MM.1S (cell line): Measurements from ENCODE around the gene PIK3R1.

Source experiments
- DNase-seq: peaks from one replicate; pipeline ENCODE4 v3.0.0-alpha.2; 2015
- H2AFZ ChIP-seq: fragments of 300-600 bp; sonication (generic); 2 replicates; pipeline ENCODE4 v1.6.0; 2016; ENCODE audit warnings: antibody characterized with exemption, low read length
- H3F3A ChIP-seq: fragments of 300-600 bp; sonication (generic); 2 replicates; pipeline ENCODE4 v1.6.1; 2016; ENCODE audit warnings: mild to moderate bottlenecking, antibody characterized with exemption, low read length, moderate library complexity, mixed read lengths; ENCODE audit not compliant: insufficient read depth
- H3K27ac ChIP-seq: fragments of 300-600 bp; sonication (generic); 2 replicates; pipeline ENCODE4 v1.5.1; 2016; ENCODE audit warnings: mild to moderate bottlenecking, low read length
- H3K27me3 ChIP-seq: fragments of 300-600 bp; sonication (generic); replicated peaks from 2 replicates; pipeline ENCODE4 v1.6.0; 2016; ENCODE audit warnings: low read length; ENCODE audit not compliant: insufficient read depth
- H3K36me3 ChIP-seq: fragments of 300-600 bp; sonication (generic); replicated peaks from 2 replicates; pipeline ENCODE4 v1.6.1; 2016; ENCODE audit warnings: mild to moderate bottlenecking, low read length, mixed read lengths; ENCODE audit not compliant: insufficient read depth
- H3K4me1 ChIP-seq: fragments of 300-600 bp; sonication (generic); 2 replicates; pipeline ENCODE4 v1.6.1; 2016; ENCODE audit warnings: low read length, mixed read lengths
- H3K4me2 ChIP-seq: fragments of 300-600 bp; sonication (generic); 2 replicates; pipeline ENCODE4 v1.6.0; 2016; ENCODE audit warnings: low read depth, low read length
- H3K4me3 ChIP-seq: fragments of 300-600 bp; sonication (generic); 2 replicates; pipeline ENCODE4 v1.5.1; 2016; ENCODE audit warnings: low read length, mixed read lengths
- H3K79me2 ChIP-seq: fragments of 300-600 bp; sonication (generic); 2 replicates; pipeline ENCODE4 v1.6.1; 2016; ENCODE audit warnings: mixed run types, low read length, mixed read lengths
- H3K9ac ChIP-seq: fragments of 300-600 bp; sonication (generic); 2 replicates; pipeline ENCODE4 v1.6.1; 2016; ENCODE audit warnings: low read length, mixed read lengths
- H3K9me2 ChIP-seq: fragments of 300-600 bp; sonication (generic); replicated peaks from 2 replicates; pipeline ENCODE4 v1.6.1; 2016; ENCODE audit warnings: mild to moderate bottlenecking, low read length, mixed read lengths; ENCODE audit not compliant: insufficient read depth
- H3K9me3 ChIP-seq: fragments of 300-600 bp; sonication (generic); replicated peaks from 2 replicates; pipeline ENCODE4 v1.6.1; 2016; ENCODE audit warnings: mild to moderate bottlenecking, low read length, mixed read lengths; ENCODE audit not compliant: insufficient read depth
- H4K20me1 ChIP-seq: fragments of 300-600 bp; sonication (generic); 2 replicates; pipeline ENCODE4 v1.6.1; 2016; ENCODE audit warnings: mild to moderate bottlenecking, low read length, moderate library complexity, mixed read lengths; ENCODE audit not compliant: insufficient read depth
- CTCF ChIP-seq: fragments of 300-600 bp; sonication (generic); IDR thresholded peaks from 2 replicates; pipeline ENCODE4 v1.5.1; 2016; ENCODE audit warnings: antibody characterized with exemption, low read length, mixed read lengths
- EZH2 ChIP-seq: fragments of 300-600 bp; sonication (generic); optimal IDR thresholded peaks from 2 replicates; pipeline ENCODE3; 2017; ENCODE audit warnings: low read depth, mild to moderate bottlenecking, antibody characterized with exemption, low read length, mixed read lengths
- EZH2phosphoT487 ChIP-seq: fragments of 300-600 bp; sonication (generic); IDR thresholded peaks from 2 replicates; pipeline ENCODE4 v1.6.1; 2018; ENCODE audit warnings: antibody characterized with exemption, low read length

Gene PIK3R1

DNA sequence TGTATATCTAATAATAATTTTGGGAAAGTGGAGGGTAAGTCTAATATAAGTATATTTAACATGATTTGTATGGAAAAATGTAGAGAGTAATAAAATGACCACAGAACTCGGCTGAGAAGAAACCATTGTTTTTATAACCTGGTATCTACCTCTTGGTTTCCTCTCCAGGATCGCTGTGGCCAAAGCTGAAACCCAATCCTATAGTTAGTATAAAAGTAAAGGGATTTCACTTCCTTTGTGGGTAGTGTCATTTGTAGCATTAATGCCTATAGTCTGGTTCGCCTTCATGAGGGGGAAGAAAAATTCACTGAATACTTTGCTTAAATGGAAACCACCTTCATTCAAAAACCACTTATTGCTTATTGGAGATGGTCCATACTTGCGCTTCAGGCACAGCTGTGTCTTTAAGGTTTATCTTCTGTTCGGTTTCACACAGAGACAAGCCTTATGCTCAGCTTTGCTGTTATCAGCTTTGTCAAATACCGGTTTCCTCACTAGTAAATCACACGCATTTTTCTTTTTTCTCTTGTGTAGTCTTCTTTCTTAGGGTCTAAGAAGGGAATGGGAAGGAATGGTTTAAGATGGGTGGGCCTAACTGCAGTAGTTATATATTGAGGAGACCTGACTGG lies 12.1 kb downstream of the PIK3R1 start:
- no peak overlapping the region for H2AFZ ChIP-seq
- no peaks in the 10 kb centered on the region for H3K27me3 ChIP-seq
- no peak for TF ChIP-seq EZH2phosphoT487
- TF ChIP-seq EZH2 = no peak
- no peak overlapping the region for H3K9ac ChIP-seq
- H3F3A ChIP-seq = no peaks in the 10 kb centered on the region
- no peaks in the 10 kb centered on the region for H3K9me3 ChIP-seq
- H3K4me3 ChIP-seq = no peak overlapping the region
- peaks cover 53% of the 10 kb centered on the region for H3K79me2 ChIP-seq
- H3K9me2 ChIP-seq = no peaks in the 10 kb centered on the region
- H3K4me1 ChIP-seq = no peaks in the 10 kb centered on the region
- 0 out of 2 replicates have a peak, but pooled peaks cover 7% of the 10 kb centered on the region for H4K20me1 ChIP-seq
- H3K27ac ChIP-seq = no peak overlapping the region
- no peak overlapping the region for H3K4me2 ChIP-seq
- peak; percentile 13 for DNase-seq
- 0 out of 2 replicates have a peak, but pooled peaks cover 10% of the 10 kb centered on the region for H3K36me3 ChIP-seq

GRCh38 chr5:68229416-68229815 lies 13.9 kb downstream of the PIK3R1 start:
- peaks cover 47% of the 10 kb centered on the region for H3K79me2 ChIP-seq
- no peak overlapping the region for H3K4me2 ChIP-seq
- no peaks in the 10 kb centered on the region for H3K4me1 ChIP-seq
- 0 out of 2 replicates have a peak, but pooled peaks cover 10% of the 10 kb centered on the region for H3K36me3 ChIP-seq
- no peaks in the 10 kb centered on the region for H3K27me3 ChIP-seq
- no peak overlapping the region for H3K27ac ChIP-seq
- TF ChIP-seq EZH2 (no peak), CTCF (no peak), EZH2phosphoT487 (no peak)
- no peak for DNase-seq
- H3K9me3 ChIP-seq = no peaks in the 10 kb centered on the region
- no peaks in the 10 kb centered on the region for H4K20me1 ChIP-seq
- no peak overlapping the region for H3K9ac ChIP-seq
- H2AFZ ChIP-seq = no peak overlapping the region
- H3K9me2 ChIP-seq = no peaks in the 10 kb centered on the region
- H3K4me3 ChIP-seq = no peak overlapping the region
- no peaks in the 10 kb centered on the region for H3F3A ChIP-seq

DNA sequence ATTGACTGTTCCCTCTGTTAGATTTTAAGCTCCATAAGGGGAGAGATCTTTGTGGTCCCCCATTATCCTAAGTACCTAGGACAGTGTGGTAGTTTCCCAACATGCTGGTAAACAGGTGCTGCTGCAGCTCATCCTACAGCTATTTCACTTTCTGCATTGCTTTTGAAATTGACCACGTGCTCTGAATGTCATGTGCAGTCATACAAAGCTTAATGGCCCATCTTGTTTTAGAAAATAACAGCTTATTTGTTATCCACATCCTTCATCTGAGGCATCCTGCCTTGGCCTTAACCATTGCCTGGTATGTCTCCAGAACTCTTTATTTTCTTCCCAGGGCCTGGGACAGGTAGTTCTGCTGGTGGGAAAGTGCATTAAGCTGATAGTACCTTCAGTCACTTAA lies 14.7 kb downstream of the PIK3R1 start:
- Histone ChIP-seq H3K79me2 (peaks cover 39% of the 10 kb centered on the region), H3K36me3 (0 out of 2 replicates have a peak, but pooled peaks cover 10% of the 10 kb centered on the region), H3K9me2 (no peaks in the 10 kb centered on the region), H3K4me1 (no peaks in the 10 kb centered on the region), H3F3A (no peaks in the 10 kb centered on the region), H3K27me3 (no peaks in the 10 kb centered on the region), H2AFZ (no peak overlapping the region), H3K4me2 (no peak overlapping the region), H3K4me3 (no peak overlapping the region), H3K27ac (no peak overlapping the region), H3K9ac (no peak overlapping the region), H3K9me3 (no peaks in the 10 kb centered on the region), H4K20me1 (no peaks in the 10 kb centered on the region)
- no peak for DNase-seq
- no peak for TF ChIP-seq CTCF
- no peak for TF ChIP-seq EZH2phosphoT487
- TF ChIP-seq EZH2 = no peak

- Histone ChIP-seq H3K4me3 (no peak overlapping the region), H3K36me3 (0 out of 2 replicates have a peak, but pooled peaks cover 5% of the 10 kb centered on the region), H3K79me2 (peaks cover 31% of the 10 kb centered on the region), H4K20me1 (no peaks in the 10 kb centered on the region), H3F3A (no peaks in the 10 kb centered on the region), H3K4me2 (no peak overlapping the region), H3K9me3 (no peaks in the 10 kb centered on the region), H2AFZ (no peak overlapping the region), H3K27ac (no peak overlapping the region), H3K9me2 (no peaks in the 10 kb centered on the region), H3K27me3 (no peaks in the 10 kb centered on the region), H3K4me1 (no peaks in the 10 kb centered on the region), H3K9ac (no peak overlapping the region)
- no peak for TF ChIP-seq CTCF
- no peak for TF ChIP-seq EZH2
- no peak for TF ChIP-seq EZH2phosphoT487
- no peak for DNase-seq
Observed at GRCh38 chr5:68231414-68232076, 16.0 kb downstream of the PIK3R1 start.
